HG03039 (cell line): ENCODE results near the gene DRC1.
A peak's percentile ranks its signal among the peaks of the same experiment; 100 is the strongest.

ENCODE experiments used
- ATAC-seq: cut with Tn5 transposase; IDR thresholded peaks from one replicate; pipeline ENCODE4 v1.9.1; 2021; ENCODE audit warnings: mild to moderate bottlenecking, moderate library complexity; ENCODE audit not compliant: unreplicated experiment

DRC1 gene

GRCh38 chr2:26396734-26397298 lies 4.9 kb upstream of the DRC1 start:
- no peak for ATAC-seq

GRCh38 chr2:26399771-26400376 lies 1.8 kb upstream of the DRC1 start:
- no peak for ATAC-seq

- no peak for ATAC-seq
These were observed 997 bp upstream of the DRC1 start for GRCh38 chr2:26400723-26401122.

- no peak for ATAC-seq
These were observed 5.8 kb downstream of the DRC1 start for GRCh38 chr2:26407526-26407925.

- ATAC-seq: no peak
These were observed 8.1 kb downstream of the DRC1 start for GRCh38 chr2:26409785-26410184.

GRCh38 chr2:26410764-26411243 lies 9.1 kb downstream of the DRC1 start:
- ATAC-seq: no peak

GRCh38 chr2:26411419-26411818 lies 9.7 kb downstream of the DRC1 start:
- ATAC-seq: no peak

- ATAC-seq: peak; percentile 67
These were observed 10.5 kb downstream of the DRC1 start for GRCh38 chr2:26412091-26412673.

GRCh38 chr2:26414311-26414710 lies 12.6 kb downstream of the DRC1 start:
- no peak for ATAC-seq

GRCh38 chr2:26421961-26422360 lies 20.2 kb downstream of the DRC1 start:
- no peak for ATAC-seq

- no peak for ATAC-seq
These were observed 21.4 kb downstream of the DRC1 start for GRCh38 chr2:26422947-26423629.

GRCh38 chr2:26423750-26424149 lies 22.0 kb downstream of the DRC1 start:
- ATAC-seq: no peak

GRCh38 chr2:26424221-26424620 lies 22.5 kb downstream of the DRC1 start:
- no peak for ATAC-seq

GRCh38 chr2:26428846-26429245 lies 27.1 kb downstream of the DRC1 start:
- no peak for ATAC-seq

GRCh38 chr2:26429779-26430578 lies 28.3 kb downstream of the DRC1 start:
- ATAC-seq: no peak

- ATAC-seq: no peak
These were observed 29.1 kb downstream of the DRC1 start for GRCh38 chr2:26430826-26431225.

GRCh38 chr2:26432363-26432762 lies 30.6 kb downstream of the DRC1 start:
- no peak for ATAC-seq

- ATAC-seq: no peak
These were observed 31.1 kb downstream of the DRC1 start for GRCh38 chr2:26432859-26433258.

- no peak for ATAC-seq
These were observed 33.4 kb downstream of the DRC1 start for GRCh38 chr2:26435106-26435505.

- no peak for ATAC-seq
These were observed 36.8 kb downstream of the DRC1 start for GRCh38 chr2:26438526-26438925.

GRCh38 chr2:26438926-26439325 lies 37.2 kb downstream of the DRC1 start:
- ATAC-seq: no peak
